ENCODE results near the gene CCDC154.

DNA sequence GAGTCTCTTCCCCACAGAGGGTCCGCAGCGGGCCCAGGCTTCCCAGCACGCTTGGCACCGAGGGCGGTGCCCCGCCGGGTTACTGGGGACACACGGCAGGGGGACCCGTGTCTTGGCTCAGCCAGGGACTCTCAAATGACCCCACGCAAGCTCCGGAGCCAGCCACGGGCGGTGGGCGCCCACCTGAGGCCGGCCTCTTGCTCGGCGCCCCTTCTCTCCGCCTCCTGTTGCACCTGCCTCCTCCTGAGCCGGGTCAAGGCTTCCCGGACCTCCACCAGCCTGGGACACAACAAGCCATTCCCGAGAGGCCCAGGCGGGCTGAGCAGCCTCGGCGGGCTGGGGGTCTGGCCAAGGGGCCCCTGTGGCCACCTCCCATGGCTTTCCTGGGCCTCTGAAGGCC, 1.7 kb downstream of the CCDC154 start:
- TF ChIP-seq EZH2 (IDR thresholded peaks at IDR 0.05; ENCODE audit: borderline replicate concordance, insufficient read depth, low read depth, low read length, poor library complexity, severe bottlenecking), result no peak
- TF ChIP-seq, protein P1, sequence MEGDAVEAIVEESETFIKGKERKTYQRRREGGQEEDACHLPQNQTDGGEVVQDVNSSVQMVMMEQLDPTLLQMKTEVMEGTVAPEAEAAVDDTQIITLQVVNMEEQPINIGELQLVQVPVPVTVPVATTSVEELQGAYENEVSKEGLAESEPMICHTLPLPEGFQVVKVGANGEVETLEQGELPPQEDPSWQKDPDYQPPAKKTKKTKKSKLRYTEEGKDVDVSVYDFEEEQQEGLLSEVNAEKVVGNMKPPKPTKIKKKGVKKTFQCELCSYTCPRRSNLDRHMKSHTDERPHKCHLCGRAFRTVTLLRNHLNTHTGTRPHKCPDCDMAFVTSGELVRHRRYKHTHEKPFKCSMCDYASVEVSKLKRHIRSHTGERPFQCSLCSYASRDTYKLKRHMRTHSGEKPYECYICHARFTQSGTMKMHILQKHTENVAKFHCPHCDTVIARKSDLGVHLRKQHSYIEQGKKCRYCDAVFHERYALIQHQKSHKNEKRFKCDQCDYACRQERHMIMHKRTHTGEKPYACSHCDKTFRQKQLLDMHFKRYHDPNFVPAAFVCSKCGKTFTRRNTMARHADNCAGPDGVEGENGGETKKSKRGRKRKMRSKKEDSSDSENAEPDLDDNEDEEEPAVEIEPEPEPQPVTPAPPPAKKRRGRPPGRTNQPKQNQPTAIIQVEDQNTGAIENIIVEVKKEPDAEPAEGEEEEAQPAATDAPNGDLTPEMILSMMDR (IDR thresholded peaks at IDR 0.05), result no peak
